Ramos (cell line): Measurements from ENCODE around the gene TRIM13.
"Not testable (repeated sequence)": the region's sequence is repeated elsewhere in the genome, so short reads cannot be mapped to it uniquely, and the experiment has no call there.

ENCODE experiments used
- in situ Hi-C: fragments of 300-500 bp; cut with MboI; formaldehyde crosslinking; loops from one replicate; pipeline ENCODE4 v1.14.3; 2022; ENCODE audit warnings: low sequenced_read_pairs; ENCODE audit not compliant: unreplicated experiment

Gene TRIM13

GRCh38 chr13:50052478-50052877 lies 55.6 kb downstream of the TRIM13 start:
- in situ Hi-C loops, result no loop called here

- in situ Hi-C loops, result no loop called here
Measured at GRCh38 chr13:50053844-50054243, 57.0 kb downstream of the TRIM13 start.

DNA sequence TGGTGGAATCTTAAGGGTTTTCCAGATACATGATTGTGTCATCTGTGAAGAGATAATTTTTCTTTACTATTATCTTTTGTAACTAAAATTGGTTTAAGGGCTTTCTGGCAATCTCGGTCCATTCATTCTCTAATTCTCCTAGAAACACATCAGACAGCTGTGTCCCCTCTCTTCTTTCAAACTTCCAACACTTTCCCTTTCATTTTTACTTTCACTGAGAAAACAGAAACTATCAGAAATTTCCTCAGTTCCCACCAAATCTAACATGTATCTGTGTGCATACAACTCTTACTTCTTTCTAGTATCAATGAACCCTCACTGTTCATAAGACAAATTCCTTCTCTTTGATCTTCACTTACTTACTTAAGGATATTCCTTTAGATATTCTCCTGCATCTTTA lies 58.6 kb downstream of the TRIM13 start:
- in situ Hi-C loops, result no loop called here

- in situ Hi-C loops, result no loop called here
Measured at GRCh38 chr13:50060718-50061117, 63.9 kb downstream of the TRIM13 start.

DNA sequence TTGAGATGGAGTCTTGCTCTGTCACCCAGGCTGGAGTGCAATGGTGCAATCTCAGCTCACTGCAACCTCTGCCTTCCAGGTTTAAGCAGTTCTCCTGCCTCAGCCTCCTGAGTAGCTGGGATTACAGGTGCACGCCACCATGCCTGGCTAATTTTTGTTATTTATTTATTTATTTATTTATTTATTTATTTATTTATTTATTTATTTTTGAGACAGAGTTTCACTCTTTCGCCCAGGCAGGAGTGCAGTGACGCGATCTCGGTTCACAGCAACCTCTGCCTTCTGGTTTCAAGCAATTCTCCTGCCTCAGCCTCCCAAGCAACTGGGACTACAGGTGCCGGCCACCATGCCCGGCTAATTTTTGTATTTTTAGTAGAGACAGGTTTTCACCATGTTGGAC lies 65.5 kb downstream of the TRIM13 start:
- in situ Hi-C loops, result not testable (repeated sequence)

- in situ Hi-C loops, result no loop called here
Measured at GRCh38 chr13:50065712-50066111, 68.9 kb downstream of the TRIM13 start.
